IPS DF 6.9 (cell line): ENCODE measurements around the gene TASP1.

Experiments used
- DNase-seq: peaks from one replicate; pipeline ENCODE4 v3.0.0-alpha.2; 2013; ENCODE audit warnings: low read depth, low spot score
- H3K27ac ChIP-seq: one replicate; pipeline ENCODE4 v1.5.1; 2013; ENCODE audit warnings: low read length, control low read depth
- H3K27me3 ChIP-seq: 2 replicates; pipeline ENCODE4 v1.6.1; 2013; ENCODE audit warnings: mild to moderate bottlenecking, low read length; ENCODE audit not compliant: control insufficient read depth, insufficient read depth
- H3K36me3 ChIP-seq: 2 replicates; pipeline ENCODE4 v1.6.1; 2013; ENCODE audit warnings: low read length; ENCODE audit not compliant: control insufficient read depth, insufficient read depth
- H3K4me1 ChIP-seq: 2 replicates; pipeline ENCODE4 v1.6.1; 2013; ENCODE audit warnings: low read length; ENCODE audit not compliant: control insufficient read depth, insufficient read depth
- H3K4me3 ChIP-seq: 2 replicates; pipeline ENCODE4 v1.5.1; 2013; ENCODE audit warnings: mild to moderate bottlenecking, low read length
- H3K9me3 ChIP-seq: 2 replicates; pipeline ENCODE4 v1.6.1; 2013; ENCODE audit warnings: low read length, inconsistent platforms; ENCODE audit not compliant: control insufficient read depth, insufficient read depth
- WGBS: extraction: QIAGEN DNeasy Blood & Tissue Kit; methylation state at CpG from one replicate; pipeline ENCODE4 v1.1.7; 2013; ENCODE audit warnings: mixed read lengths, missing lambda C conversion rate; ENCODE audit not compliant: insufficient read length, insufficient coverage; 5-methylcytosine and 5-hydroxymethylcytosine counted together

TASP1 gene

GRCh38 chr20:13425381-13426135 is 213.2 kb downstream of the TASP1 start:
- Histone ChIP-seq H3K27ac (no peak overlapping the region), H3K4me1 (no peaks in the 10 kb centered on the region), H3K36me3 (no peaks in the 10 kb centered on the region), H3K4me3 (no peak overlapping the region), H3K27me3 (no peaks in the 10 kb centered on the region), H3K9me3 (no peaks in the 10 kb centered on the region)
- WGBS: no CpG with 5 or more reads among the region's 4 CpGs
- DNase-seq: no peak

- H3K27ac ChIP-seq: no peak overlapping the region
- no peaks in the 10 kb centered on the region for H3K27me3 ChIP-seq
- no peaks in the 10 kb centered on the region for H3K36me3 ChIP-seq
- no peaks in the 10 kb centered on the region for H3K4me1 ChIP-seq
- DNase-seq: no peak
- WGBS: no CpG with 5 or more reads among the region's 5 CpGs
- H3K4me3 ChIP-seq: no peak overlapping the region
- H3K9me3 ChIP-seq: no peaks in the 10 kb centered on the region
These were observed 214.4 kb downstream of the TASP1 start for GRCh38 chr20:13424174-13424833.

- 100% methylated on average over 1 of the region's 4 CpGs for WGBS
- H3K27ac ChIP-seq: no peak overlapping the region
- H3K9me3 ChIP-seq: no peaks in the 10 kb centered on the region
- no peaks in the 10 kb centered on the region for H3K4me1 ChIP-seq
- DNase-seq: no peak
- no peaks in the 10 kb centered on the region for H3K27me3 ChIP-seq
- no peak overlapping the region for H3K4me3 ChIP-seq
- no peaks in the 10 kb centered on the region for H3K36me3 ChIP-seq
These were observed 215.1 kb downstream of the TASP1 start for GRCh38 chr20:13423472-13424173.

DNA sequence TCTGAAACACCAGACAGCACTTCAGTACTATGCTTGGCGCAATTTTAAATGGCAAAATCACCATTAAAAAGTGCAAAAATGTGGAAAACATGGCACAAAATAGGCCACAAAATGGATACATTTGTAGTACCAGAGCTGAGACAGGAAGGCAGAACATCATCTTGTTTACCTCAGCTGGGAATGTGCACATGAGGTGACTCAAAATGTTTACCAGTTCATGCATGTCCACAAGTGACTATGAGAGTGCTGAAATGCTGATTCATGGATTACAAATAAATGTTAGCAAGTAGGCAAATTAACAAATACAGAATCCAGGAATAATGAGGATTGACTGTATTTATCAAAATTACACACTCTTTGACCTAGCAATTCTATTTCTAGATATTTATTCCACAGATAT is 216.1 kb downstream of the TASP1 start:
- H3K4me1 ChIP-seq: no peaks in the 10 kb centered on the region
- H3K36me3 ChIP-seq: no peaks in the 10 kb centered on the region
- H3K27ac ChIP-seq: no peak overlapping the region
- no peaks in the 10 kb centered on the region for H3K27me3 ChIP-seq
- H3K4me3 ChIP-seq: no peak overlapping the region
- H3K9me3 ChIP-seq: no peaks in the 10 kb centered on the region
- no CpG with 5 or more reads among the region's 1 CpG for WGBS
- no peak for DNase-seq

GRCh38 chr20:13420625-13421024 is 218.1 kb downstream of the TASP1 start:
- DNase-seq: no peak
- Histone ChIP-seq H3K4me3 (no peak overlapping the region), H3K4me1 (peaks cover 1% of the 10 kb centered on the region; the same call in 1 of the 2 replicates), H3K27ac (no peak overlapping the region), H3K9me3 (no peaks in the 10 kb centered on the region), H3K27me3 (no peaks in the 10 kb centered on the region), H3K36me3 (no peaks in the 10 kb centered on the region)
- WGBS: 100% methylated on average over 1 of the region's 2 CpGs

- peaks cover 1% of the 10 kb centered on the region; the same call in 1 of the 2 replicates for H3K4me1 ChIP-seq
- no peak overlapping the region for H3K4me3 ChIP-seq
- no peak for DNase-seq
- no peaks in the 10 kb centered on the region for H3K27me3 ChIP-seq
- no peak overlapping the region for H3K27ac ChIP-seq
- WGBS: no CpG with 5 or more reads among the region's 3 CpGs
- H3K36me3 ChIP-seq: no peaks in the 10 kb centered on the region
- no peaks in the 10 kb centered on the region for H3K9me3 ChIP-seq
These were observed 219.3 kb downstream of the TASP1 start for GRCh38 chr20:13419477-13419876.

GRCh38 chr20:13418263-13419229 is 220.2 kb downstream of the TASP1 start:
- no peaks in the 10 kb centered on the region for H3K9me3 ChIP-seq
- H3K27ac ChIP-seq: no peak overlapping the region
- H3K27me3 ChIP-seq: no peaks in the 10 kb centered on the region
- H3K36me3 ChIP-seq: no peaks in the 10 kb centered on the region
- peaks cover 1% of the 10 kb centered on the region; the same call in 1 of the 2 replicates for H3K4me1 ChIP-seq
- DNase-seq: no peak
- H3K4me3 ChIP-seq: no peak overlapping the region

DNA sequence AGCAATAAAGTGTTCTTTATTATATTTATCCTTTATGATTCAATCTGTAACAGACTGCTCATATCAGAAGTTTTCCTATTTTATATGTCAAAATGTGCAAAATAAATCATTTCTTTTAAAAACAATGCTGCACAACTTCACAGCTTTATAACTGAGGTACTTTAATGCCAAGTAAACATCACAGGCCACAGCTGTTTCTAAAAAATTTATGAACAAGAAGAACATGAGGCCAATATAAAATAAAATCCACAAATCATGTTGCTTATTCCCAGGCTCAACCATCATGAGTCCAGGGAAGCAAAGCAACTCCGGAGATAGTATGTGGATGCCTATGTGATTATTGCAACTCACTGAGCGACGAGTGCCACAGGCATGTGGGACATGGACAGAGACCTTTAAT is 222.2 kb downstream of the TASP1 start:
- Histone ChIP-seq H3K27me3 (no peaks in the 10 kb centered on the region), H3K4me1 (peaks cover 3% of the 10 kb centered on the region; the same call in 1 of the 2 replicates), H3K9me3 (no peaks in the 10 kb centered on the region), H3K27ac (no peak overlapping the region), H3K4me3 (no peak overlapping the region), H3K36me3 (no peaks in the 10 kb centered on the region)
- DNase-seq: no peak
- WGBS: no CpG with 5 or more reads among the region's 3 CpGs

- H3K36me3 ChIP-seq: no peaks in the 10 kb centered on the region
- no peaks in the 10 kb centered on the region for H3K9me3 ChIP-seq
- H3K27me3 ChIP-seq: no peaks in the 10 kb centered on the region
- no peak overlapping the region for H3K4me3 ChIP-seq
- WGBS: no CpG with 5 or more reads among the region's 3 CpGs
- DNase-seq: no peak
- H3K4me1 ChIP-seq: peaks cover 3% of the 10 kb centered on the region; the same call in 1 of the 2 replicates
- no peak overlapping the region for H3K27ac ChIP-seq
These were observed 225.8 kb downstream of the TASP1 start for GRCh38 chr20:13412806-13413445.
